Uterus (tissue), 2 donors: Measurements from ENCODE around the gene TPRG1L.

ENCODE experiments used
- POLR2A ChIP-seq, 2 donors: fragments of 450-650 bp; IDR thresholded peaks; one replicate each; pipeline ENCODE4 v1.6.1; 2016; ENCODE audit warnings: antibody characterized with exemption in 2 of 2, mild to moderate bottlenecking in 1 of 2, moderate library complexity in 1 of 2
- TF ChIP-seq, protein P1 (sequence below), 4 experiments: fragments of 200-600 bp in 2 of 4; fragments of 450-650 bp in 2 of 4; sonication (generic) in 2 of 4; IDR thresholded peaks; one replicate each; pipeline ENCODE4 v1.5.1; 2016 to 2019; ENCODE audit warnings: antibody characterized with exemption in 4 of 4, mild to moderate bottlenecking in 2 of 4, moderate library complexity in 1 of 4

DNA sequence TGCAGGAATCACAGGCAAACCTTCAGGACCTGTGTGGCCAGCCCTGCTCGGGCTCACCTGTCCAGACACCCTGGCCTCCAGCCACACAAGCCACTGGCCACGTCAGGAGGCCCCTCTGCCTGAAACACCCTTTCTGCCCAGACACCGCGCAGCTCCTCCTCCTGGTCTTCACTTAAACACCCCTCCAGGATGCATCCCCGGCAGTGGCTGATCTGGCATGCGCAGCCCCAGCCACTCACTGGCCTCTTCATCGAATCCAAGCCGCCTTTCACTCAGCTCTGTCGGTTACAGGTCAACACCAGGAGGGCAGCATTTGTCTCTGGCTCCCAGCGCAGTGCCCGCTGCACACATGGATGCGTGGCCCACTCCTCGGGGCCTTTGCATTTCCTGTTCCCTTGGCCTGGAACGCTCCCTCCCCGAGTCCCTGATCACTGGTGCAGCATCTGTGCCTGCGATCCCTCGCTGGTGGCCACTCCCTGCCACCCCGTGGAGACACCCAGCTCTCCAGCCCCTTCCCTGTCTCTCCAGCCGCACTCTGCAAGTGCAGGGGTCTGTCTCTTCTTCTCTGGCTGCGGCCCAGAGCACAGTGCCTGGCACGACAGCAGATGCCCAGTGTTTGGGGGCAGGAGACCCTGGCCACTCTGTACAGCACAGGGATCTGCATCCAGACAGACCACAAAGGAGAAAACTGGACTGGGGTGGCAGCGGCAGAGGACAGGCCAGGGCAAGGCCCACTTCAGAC lies 9.4 kb downstream of the TPRG1L start:
- TF ChIP-seq, protein P1, sequence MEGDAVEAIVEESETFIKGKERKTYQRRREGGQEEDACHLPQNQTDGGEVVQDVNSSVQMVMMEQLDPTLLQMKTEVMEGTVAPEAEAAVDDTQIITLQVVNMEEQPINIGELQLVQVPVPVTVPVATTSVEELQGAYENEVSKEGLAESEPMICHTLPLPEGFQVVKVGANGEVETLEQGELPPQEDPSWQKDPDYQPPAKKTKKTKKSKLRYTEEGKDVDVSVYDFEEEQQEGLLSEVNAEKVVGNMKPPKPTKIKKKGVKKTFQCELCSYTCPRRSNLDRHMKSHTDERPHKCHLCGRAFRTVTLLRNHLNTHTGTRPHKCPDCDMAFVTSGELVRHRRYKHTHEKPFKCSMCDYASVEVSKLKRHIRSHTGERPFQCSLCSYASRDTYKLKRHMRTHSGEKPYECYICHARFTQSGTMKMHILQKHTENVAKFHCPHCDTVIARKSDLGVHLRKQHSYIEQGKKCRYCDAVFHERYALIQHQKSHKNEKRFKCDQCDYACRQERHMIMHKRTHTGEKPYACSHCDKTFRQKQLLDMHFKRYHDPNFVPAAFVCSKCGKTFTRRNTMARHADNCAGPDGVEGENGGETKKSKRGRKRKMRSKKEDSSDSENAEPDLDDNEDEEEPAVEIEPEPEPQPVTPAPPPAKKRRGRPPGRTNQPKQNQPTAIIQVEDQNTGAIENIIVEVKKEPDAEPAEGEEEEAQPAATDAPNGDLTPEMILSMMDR (IDR thresholded peaks at IDR 0.05), result no peak
- TF ChIP-seq POLR2A (IDR thresholded peaks at IDR 0.05), result no peak
